ENCODE data around the gene GRIK3.

GRIK3 gene

DNA sequence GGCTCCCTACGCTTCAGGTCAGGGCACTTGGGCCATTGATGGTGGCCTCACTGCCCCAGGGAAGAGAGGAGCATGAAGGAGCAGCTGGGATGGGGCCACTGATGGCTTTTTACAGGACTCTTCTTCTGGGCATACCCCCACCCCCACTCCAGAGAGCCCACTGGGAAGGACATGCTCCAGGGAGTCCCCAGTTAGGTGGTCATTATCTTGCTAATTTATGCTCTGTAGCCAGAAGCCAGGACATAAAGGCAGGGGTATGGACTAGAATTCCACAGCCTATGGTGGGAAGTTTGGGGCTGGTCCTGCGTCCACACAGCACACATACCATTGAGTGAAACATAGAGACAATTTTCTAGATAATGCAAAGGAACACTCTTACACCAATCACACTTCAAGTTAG lies 8.8 kb upstream of the GRIK3 start:
- no peak for DNase-seq (ENCODE audit: low read depth)

DNA sequence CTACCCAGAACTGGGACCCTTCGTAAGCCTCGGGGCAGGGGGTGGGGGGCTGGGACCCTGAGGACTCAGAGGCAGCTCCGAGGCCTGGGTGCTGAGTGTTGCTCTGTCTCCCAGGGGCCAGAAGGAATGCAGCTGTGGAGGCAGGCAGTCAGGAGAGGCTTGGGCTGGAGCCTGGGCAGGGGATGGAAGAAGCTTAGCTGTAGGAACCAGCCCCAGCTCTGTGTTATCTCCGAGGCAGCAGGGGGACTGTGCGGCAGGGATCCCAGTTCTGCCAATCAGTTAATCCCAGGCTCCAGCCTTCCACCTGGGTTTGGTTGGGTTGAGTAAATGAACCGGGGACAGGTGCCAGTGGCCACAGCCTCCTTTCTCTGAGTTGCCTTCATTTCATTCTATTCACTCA lies 8.2 kb upstream of the GRIK3 start:
- no peak for DNase-seq (ENCODE audit: low read depth)

DNA sequence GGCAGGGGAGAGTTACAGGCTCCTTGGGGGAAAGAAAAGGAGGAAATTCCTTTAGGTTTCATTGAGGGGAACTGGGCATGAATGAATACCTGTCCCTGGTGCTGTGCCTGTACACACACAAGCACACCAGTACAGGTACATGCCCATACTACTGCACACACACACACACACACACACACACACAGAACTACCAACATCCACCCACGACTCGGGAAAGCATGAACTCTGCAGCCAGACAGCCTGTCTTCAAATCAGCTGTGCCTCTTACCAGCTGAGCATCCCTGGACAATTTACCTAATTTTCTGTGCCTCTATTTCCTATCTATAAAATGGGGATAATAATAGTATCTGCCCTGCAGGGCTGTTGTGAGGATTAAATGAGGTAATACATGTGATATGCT lies 7.2 kb upstream of the GRIK3 start:
- DNase-seq (ENCODE audit: low read depth), result no peak

DNA sequence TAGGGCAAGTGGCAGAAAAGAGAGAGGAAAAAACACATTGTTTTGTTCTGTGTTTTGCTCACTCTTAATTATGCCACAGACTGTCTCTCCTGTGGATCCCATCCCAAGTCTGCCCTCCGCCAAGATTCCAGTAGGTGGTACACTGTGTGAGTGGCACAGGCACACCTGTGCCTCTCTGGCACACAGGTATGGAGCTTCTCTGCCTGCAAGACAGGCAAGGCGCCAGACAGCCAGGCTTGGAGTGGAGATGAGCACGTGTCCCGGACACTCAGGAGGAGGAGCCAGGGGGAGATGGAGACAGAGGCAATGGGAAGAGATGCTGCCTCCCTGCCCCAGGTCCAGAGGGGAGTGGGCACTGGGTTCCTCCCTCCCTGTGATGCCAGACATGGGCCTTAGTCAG lies 6.5 kb upstream of the GRIK3 start:
- no peak for DNase-seq (ENCODE audit: low read depth)

DNA sequence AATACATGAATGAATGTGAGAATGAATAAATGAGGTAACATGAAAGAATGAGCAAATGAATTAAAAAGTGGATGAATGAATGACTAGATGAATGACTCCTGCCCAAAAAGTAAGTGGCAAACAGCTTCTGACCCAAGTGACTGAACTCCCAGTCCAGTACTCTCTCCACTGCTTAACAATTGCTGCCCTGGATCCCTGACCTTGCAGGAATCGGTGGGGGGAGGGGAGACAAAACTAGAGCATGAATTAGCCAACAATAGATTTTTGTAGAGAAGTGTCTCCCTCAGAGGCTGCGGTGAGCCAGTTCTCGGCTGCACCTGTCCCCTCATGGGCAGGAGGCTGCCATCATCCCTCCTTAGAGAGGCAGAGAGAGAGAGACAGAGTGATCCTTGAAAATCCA lies 5.9 kb upstream of the GRIK3 start:
- DNase-seq (ENCODE audit: low read depth), result no peak

DNA sequence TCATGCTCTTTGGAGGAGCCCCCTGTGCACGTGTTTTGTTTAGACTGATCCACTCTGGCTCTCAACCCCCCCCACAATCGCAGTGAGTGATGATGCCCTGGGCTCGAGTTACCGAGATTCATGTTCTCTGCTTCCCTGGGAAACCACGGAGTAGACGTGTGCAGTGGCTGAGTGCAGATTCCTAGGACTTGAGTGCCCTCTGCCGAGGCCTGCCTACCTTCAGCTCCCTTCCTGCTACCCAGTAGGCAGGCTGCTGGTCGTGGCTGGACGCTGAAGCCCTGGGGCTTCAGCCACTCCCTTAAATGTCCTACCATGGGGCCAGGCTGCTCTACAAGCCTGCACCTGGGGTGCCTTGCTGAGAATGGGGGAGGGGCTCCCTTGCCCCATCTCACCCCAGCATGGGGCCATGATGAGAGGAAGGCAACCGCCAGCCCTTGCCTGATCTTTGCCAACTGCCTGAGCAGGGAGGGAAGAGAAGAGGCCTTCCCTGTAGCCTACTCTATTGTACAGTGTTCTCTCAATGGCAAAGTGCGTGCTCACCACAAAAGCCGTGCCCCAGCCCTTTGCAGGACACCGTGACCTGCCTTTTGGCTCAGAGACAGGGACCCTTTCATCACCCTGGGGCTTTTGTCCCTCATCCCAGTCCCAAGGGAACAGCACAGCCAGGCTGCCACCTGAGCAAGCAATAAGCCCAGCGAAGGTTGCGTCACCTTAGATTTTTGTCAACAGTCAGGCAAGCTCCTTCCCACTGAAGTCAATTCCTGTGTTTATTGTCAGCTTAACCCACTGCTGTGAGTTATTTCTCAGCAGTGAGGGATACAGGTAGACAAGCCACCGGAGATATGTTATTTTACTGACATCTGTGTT lies 4.1 kb upstream of the GRIK3 start:
- no peak for DNase-seq (ENCODE audit: low read depth)

DNA sequence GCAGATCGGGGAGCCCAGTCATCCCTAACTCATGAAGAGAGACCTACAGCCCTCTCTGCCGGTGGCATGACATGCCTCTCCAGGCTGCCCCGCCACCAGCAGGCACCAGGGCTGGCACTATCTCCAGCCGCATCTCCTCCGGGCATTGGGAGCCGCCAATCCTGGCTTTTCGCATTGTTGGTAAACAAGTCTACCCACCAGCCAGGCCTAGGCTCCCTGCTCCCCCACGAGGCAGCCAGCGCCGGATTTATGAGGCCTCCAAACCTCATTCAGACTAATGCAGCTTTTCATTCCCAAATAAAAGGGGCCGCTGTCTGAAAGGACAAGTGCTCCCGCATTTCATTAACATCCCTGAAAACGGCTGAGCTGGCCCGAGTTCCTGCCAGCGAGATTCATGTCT lies 3.4 kb upstream of the GRIK3 start:
- DNase-seq (ENCODE audit: low read depth), result no peak

DNA sequence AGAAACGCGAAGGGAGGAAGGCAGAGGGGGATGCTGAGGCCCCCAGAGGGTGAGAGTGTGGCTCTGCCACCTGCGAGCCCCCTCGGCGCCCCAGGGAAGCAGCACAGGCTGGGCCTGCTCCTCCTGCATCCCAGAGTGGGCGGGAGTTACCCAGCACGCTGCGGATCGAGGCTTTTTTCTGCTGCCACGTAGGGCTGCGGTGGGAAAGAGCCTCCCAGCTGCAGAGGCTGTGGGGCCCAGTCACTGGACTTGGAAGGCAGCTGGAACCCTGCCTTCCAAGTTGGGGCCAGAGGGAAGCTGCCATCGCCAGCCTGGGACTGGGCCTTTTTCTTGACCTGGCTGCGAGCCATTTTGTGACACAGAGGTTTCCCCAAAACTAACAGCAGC lies 2.3 kb upstream of the GRIK3 start:
- DNase-seq (ENCODE audit: low read depth), result no peak

DNA sequence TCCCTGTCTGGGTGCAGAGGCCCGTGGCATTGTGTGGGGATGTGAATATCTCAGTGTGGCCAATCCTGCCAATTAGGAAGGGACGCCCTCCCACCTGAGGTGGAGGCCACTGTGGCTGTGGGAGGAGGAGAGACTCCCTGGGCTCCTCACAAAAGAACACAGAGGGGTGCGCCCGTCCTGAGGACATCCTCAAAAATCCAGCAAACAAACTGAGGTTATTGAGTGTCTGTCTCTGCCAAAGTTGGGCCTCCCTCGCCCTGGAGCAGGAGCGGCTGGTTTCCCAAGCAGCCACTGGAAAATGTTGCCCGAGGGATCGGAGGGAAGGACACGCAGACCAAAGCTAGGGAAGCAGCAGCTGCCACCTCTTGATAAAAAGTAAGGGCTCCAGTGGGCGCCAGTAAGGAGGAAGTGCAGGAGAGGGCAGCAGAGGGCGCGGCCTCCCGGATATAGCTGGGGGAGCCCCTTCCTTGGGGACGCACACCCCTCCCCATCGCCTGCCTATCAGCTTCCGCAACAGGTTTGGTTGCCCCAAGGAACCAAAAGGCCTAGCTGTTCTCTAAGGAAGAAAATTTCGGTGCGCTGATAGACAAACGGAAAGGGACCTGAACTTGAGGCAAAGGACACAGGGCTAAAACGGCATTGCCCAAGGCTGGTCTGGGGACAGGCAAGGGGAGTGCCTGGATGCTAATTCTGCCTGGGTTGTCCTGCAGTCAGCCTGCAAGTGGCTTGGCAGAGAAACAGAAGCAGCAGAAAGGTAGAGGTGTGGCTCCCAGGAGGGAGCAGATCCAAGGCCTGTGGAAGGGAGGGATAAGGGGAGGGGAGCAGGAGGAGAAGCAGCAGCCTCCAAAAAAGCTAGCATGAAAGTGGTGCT lies 1.7 kb upstream of the GRIK3 start:
- no peak for DNase-seq (ENCODE audit: low read depth)

DNA sequence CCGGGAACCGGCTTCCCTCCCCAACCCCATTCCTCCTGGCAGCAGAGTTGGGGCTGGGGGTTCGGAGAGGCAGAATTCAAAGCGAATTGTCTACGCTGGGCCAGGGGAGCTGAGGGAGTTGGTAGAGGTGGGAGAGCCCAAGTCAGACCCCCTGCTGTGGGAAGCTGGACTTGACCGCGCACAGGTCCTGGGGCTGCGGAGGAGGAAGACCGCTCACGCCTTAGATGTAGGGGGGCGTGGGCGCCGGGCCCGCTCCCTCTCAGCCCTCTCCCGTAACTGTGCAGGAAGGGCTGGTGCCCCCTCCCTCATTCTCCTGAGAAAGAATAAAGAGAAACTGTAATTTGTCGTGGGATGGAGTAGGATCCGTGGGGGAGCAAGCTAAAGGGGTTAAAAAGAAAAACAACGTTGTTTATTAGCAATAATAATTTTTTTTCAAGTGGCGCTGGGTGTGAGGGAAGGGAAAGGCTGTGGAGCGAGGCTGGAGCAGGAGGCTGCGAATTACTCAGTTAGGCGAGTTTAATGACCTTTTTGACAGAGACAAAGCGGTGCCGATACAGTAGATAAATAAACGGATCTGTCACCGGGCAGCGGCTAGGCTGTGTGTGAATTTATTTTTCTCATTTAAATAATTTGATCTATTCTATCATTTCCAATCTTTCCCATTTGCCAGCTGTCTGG lies 838 bp upstream of the GRIK3 start:
- DNase-seq (ENCODE audit: low read depth), result no peak

DNA sequence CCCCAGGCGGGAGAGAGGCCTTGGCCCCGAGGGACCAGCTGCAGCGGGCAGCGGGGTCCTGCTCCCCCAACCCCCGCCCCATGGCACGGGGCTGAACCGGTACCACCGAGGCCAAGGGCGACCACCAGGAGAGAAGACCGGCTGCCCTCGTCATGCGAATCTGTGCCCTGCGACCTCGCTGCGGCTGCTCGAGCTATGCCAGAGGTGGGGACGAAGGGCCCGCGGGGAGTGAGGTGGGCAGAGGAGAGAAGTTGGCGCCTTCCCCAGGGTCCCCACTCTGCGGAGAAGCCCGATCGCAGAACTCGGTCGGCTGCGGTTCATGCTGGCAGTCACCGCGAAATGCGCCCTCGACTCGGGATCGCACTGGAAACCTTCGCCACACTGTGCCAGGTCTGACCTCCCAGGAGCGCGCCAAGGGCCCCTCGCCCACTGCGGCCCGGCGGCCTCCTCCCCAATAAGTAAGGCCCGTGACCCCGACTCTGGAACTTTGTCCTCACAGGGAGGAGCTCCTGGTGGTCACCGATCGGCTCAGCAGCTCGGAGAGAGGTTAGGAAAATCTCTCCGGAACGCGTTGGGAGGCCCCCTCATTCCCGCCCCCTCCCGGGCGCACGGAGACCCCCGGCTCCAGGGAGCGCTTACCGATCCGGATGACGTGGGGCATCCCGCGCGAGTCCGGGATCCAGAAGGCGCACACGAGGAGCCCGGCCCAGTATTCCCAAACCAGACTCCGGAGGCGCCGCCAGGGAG lies 787 bp downstream of the GRIK3 start:
- no peak for DNase-seq (ENCODE audit: low read depth)

DNA sequence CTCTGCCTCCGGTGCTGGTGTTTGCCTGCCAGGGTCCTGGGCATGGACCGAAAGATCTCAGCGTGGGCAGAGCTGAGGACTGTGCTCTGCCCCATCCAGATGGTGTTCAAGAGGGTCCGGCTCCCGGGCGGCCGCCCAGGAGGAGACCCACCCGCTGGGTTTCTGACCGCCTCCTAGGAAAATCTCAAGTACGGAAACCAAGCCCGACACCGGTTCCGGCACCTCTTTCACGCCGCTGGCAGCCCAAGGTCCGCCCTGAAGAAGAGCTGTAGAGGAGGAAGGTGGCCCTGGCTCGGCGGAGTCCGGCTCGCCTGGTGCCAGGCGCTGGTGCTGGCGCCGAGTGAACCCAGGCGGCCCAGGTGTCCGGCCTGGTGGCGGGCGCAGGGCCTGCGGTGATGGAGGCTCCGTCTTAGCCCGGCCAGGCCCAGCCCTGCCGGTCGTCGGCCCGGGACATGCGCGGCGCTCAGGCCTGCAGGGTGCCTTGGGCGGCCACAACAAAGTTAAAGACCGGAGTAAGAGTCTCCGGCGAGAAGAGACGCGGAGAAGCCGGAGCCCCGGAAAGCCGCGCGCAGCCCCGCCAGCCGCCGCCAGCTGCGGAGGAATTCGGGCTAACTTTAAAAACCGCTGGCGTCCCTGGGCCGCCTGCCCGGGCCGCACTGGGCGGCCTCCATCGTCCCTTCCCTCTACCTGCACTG lies 1.5 kb downstream of the GRIK3 start:
- DNase-seq (ENCODE audit: low read depth), result no peak

DNA sequence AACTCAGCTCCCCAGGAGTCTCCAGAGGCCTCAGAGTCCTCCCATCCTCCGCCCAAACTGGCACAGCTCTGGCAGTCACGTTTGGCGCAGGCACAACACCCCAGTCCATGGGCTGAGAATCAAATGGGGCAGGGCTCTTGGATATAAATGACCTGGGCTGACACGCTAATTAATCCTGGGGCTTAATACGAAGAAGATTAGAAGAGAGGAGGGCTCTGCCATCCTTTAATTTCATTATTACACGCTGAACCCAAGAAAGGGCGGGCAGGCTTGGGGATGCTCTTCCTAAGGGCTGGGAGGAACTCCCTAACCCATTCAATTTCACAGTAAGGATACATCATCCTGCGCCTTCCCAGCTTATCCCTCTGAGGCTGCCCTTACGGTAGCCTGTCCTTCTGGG lies 2.4 kb downstream of the GRIK3 start:
- DNase-seq (ENCODE audit: low read depth), result no peak

DNA sequence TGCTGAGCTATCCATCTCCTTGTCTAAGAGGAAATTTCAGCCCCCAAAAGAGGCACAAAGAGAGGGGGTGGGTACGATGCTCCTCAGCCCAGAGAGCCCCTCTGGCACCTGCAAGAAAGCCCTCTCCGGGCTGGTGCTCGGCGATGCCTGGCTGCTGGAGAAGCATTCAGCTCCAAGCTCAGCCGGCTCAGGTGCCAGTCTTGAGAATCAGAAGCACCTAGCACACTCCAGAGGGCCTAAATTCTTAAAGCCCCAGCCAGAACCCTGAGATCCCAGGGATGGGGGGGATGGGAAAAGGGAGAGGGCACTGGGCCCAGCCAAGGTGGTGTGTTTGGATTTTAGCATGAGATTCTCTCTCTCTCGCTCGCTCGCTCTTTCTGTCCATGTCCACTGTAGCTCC lies 2.9 kb downstream of the GRIK3 start:
- DNase-seq (ENCODE audit: low read depth), result no peak

DNA sequence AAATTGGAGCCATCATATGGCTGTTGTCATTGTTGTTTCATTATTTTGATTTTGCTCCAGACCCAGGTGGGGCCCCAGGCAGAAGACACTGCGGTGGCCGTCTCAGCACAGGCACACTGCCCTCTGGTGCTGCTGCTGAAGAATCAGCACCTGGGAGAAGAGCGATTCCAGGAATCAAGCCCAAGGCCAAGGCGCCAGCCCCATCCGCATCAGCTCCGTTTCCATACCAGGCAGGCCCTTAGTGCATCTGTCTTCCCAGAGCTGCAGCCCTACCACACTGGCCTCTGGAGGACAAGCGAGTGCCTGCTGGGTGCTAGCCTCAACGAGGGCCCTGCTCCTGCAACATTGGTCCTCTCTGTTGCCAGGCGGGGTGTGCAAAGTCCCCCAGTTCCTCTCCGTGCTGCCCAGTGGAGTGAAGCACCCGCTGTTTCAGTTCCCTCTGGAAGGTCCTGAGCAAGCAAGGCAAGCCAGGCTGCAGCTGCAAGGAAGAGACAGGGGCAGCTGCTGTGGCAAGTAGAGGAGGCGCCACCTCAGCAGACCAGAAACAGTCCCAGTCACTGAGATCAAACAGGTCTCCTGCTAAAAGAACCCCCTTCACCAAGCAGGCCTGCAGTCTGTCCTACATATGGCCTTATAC lies 5.2 kb downstream of the GRIK3 start:
- DNase-seq (ENCODE audit: low read depth), result no peak

DNA sequence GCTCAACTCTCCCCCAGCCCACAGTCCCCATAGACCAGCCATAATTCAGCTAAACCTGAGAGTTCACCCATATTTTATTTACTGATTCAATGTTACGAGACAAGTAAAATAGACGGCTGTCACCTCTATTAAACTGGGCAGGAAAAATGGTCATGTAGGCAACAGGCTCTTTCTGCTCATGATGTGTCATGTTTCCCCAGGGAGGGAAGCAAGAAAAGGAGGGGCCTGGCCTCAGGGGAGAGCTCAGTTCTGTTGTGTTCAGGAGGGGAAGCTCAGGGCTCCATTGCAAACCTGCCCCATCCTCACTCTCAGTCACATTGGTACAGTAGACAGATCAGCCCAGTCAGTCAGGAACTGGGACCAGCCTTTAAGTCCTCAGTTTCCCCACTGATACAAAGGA lies 12.8 kb downstream of the GRIK3 start:
- no peak for DNase-seq (ENCODE audit: low read depth)

DNA sequence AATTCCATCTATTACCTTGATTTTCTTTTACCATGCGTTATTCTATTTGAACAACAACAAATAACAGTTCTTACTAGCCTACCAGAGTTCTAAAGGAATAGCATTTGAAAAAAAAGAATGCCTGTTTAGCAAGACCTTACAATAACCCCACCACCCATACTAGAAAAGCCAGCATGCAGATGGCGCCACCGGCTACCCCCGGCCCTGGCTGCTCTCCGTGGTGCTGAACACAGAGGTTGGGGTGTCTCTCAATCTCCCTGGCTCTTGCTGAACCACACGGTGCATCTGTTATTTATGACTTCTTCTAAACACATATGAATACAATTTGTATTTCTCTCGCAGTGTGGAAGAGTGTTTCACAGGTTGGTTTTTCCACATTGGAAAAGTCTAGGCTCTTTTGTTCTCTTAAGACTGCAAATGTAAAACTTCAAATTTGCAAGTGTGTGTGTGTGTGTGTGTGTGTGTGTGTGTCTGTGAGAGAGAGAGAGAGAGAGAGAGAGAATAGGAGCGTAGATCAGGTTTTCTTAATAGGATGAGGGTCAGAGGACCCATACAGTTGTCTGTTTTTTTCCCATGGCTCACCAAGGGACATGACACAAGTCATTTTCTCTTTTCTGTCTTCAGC lies 13.6 kb downstream of the GRIK3 start:
- no peak for DNase-seq (ENCODE audit: low read depth)

DNA sequence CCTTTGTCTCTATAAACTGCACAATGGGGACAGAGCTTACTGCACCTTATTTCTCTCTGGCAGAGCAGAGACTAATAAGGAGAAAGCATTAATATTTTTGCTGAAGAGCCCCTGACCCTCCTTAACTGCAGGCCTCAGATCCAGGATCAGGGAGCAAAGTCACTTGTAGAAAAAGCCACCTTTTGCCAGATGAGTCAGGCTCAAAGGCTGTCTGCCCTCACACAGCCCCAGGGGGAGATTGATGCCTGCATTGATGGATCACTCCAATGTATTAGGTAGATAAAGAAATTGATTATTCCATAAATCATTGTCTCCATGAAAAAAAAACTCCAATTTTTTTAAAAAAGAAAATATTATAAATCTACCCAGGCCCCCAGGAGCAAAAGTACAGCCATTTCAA lies 15.8 kb downstream of the GRIK3 start:
- DNase-seq (ENCODE audit: low read depth), result no peak

DNA sequence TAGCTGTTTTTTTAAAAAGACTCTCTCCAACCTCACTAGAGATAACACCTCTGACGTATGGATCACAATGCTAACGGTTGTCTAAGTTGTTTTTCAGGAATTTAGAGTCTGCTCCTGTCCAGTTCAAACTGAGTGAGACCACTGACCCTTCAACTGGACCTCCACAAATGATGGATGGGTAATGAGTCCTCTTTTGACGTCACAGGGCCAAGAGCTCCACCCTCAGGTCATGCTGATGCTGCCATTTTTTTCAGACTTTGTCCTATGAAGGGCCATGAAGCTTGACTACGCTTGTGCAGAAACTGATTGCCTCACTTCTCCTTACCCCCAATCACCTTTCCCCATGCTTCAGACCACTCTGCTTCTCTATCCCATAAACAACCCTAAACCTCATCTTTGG lies 16.6 kb downstream of the GRIK3 start:
- no peak for DNase-seq (ENCODE audit: low read depth)

DNA sequence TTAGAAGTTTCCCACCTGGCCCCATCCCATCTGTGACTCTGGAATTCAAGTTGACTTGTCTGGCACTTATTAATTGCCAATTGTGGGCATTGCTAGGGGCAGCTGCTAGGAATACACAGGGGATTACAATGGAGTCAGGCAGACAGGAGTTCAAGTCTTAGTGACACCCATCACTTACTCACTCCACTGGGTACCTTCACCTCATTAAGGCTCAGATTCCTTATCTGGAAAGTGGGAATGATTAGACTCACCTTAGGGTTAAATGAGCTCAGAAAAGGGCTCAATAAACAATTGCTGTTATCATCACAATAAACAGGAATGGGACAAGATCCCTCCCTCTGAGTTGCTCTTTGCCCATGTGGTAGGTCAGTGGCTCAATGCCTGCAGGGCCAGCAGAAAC lies 18.2 kb downstream of the GRIK3 start:
- DNase-seq (ENCODE audit: low read depth), result no peak

DNA sequence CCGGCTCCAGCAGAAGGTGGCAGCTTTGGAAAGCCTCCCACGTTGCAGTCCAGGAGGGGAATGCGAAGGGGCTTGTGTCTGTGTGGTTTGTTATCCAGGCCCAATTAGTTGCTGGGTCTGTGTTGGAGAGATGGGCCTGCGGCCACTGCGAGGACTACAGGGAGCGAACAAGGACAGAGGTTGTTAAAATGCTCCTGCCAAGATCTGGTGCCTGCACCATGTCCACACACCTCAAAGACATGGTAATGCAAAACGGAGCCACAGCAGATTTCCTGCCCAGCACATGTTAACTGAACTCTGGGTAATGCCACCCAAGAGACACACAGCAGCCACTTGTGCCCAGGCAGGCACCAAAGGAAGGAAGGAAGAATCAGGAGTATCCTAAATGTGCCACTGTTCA lies 18.6 kb downstream of the GRIK3 start:
- DNase-seq (ENCODE audit: low read depth), result no peak
